ENCODE results near the gene LRRC31.

DNA sequence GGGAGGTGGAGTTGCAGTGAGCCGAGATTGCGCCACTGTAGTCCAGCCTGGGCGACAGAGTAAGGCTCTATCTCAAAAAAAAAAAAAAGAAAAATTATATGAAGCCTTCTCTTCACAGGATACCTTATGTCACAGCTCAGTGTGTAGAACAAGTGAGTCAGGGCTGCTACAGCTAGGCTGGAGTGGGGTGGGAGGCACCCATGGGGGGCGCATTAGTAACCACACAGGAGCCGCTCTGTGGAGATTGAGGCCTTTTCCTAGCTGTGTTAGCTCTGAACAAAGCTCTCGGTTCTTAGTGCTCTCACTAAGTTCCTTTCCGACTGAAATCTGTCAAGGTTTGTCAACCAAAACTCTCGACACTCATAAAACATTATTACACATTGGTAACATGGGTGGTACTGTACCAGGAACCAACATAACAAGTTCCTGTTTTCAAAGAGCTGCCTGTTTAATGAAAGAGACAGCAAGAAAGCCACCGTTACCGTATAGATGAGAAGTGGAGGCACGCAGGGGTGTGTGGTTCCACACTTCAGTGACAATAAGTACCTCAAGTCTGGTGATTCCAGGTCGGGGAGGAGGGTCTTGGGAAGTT lies 4.5 kb downstream of the LRRC31 start:
- no peak for TF ChIP-seq TAF1 (IDR thresholded peaks at IDR 0.05; ENCODE audit: borderline replicate concordance, insufficient read depth, low read length)
- no peak for TF ChIP-seq FOXP2 (optimal IDR thresholded peaks at IDR 0.05; ENCODE audit: borderline replicate concordance, extremely low read depth, extremely low read length, insufficient read depth)
- no peak for TF ChIP-seq POLR2AphosphoS5 (IDR thresholded peaks at IDR 0.05; ENCODE audit: low read depth, low read length)
- no peak for TF ChIP-seq SIN3A (IDR thresholded peaks at IDR 0.05; ENCODE audit: borderline replicate concordance, insufficient read depth, low read length)
- no peak for TF ChIP-seq REST (IDR thresholded peaks at IDR 0.05; ENCODE audit: insufficient read depth in 1 of 2, low read depth in 2 of 2, low read length in 2 of 2)

All from PFSK-1 (cell line).